ENCODE measurements around the gene PAWR. TPM values are rescaled to one million over a fixed set of nuclear protein-coding genes. Genes with fewer than 3 reads are reported as not detected.

Gene PAWR
- total RNA-seq, 3 donors from 2014 or later, result 17.0 to 155 (median 101) TPM

DNA sequence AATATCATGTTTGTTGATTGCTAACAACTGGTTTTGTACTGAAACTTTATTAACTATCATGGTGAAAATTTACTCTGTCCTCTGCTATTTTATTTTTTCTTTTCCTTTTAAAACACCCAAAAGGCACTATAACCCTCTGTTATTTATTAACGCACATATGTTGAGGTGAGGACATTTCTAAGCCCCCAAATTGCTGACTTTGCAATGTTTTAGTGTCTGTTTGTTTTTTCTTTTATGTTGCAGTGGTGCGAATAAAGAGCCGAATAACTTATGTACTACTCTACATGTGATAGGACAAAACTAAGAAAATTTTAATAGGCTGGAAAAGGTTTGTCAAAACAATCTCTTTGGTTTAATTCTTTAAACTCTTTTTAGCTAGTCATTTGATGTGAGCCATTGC lies 24.5 kb upstream of the PAWR start:
- H3K4me3 ChIP-seq, result no peak overlapping the region
- no peaks in the 10 kb centered on the region for H3K4me1 ChIP-seq
- intact Hi-C loops (cut with DNase I; ENCODE audit: low total_unique reads), result no loop called here
- no peak for DNase-seq (ENCODE audit: low spot score in 2 of 2)
- H3K36me3 ChIP-seq, result no peaks in the 10 kb centered on the region
- H3K27ac ChIP-seq, result no peak overlapping the region
- no peak for TF ChIP-seq POLR2A (IDR thresholded peaks at IDR 0.05)
- no peak for TF ChIP-seq POLR2AphosphoS5 (IDR thresholded peaks at IDR 0.05)
- TF ChIP-seq, protein P1, sequence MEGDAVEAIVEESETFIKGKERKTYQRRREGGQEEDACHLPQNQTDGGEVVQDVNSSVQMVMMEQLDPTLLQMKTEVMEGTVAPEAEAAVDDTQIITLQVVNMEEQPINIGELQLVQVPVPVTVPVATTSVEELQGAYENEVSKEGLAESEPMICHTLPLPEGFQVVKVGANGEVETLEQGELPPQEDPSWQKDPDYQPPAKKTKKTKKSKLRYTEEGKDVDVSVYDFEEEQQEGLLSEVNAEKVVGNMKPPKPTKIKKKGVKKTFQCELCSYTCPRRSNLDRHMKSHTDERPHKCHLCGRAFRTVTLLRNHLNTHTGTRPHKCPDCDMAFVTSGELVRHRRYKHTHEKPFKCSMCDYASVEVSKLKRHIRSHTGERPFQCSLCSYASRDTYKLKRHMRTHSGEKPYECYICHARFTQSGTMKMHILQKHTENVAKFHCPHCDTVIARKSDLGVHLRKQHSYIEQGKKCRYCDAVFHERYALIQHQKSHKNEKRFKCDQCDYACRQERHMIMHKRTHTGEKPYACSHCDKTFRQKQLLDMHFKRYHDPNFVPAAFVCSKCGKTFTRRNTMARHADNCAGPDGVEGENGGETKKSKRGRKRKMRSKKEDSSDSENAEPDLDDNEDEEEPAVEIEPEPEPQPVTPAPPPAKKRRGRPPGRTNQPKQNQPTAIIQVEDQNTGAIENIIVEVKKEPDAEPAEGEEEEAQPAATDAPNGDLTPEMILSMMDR (IDR thresholded peaks at IDR 0.05), result no peak
- H3K27me3 ChIP-seq, result no peaks in the 10 kb centered on the region
- peaks cover 0 to 6% of the 10 kb centered on the region in 2 donors for H3K9me3 ChIP-seq

GRCh38 chr12:79710707-79711483 lies 20.1 kb upstream of the PAWR start:
- H3K4me1 ChIP-seq, result no peaks in the 10 kb centered on the region
- H3K36me3 ChIP-seq, result no peaks in the 10 kb centered on the region
- peaks cover 0 to 6% of the 10 kb centered on the region in 2 donors for H3K9me3 ChIP-seq
- DNase-seq (ENCODE audit: low spot score in 2 of 2), result no peak
- no peaks in the 10 kb centered on the region for H3K27me3 ChIP-seq
- H3K27ac ChIP-seq, result no peak overlapping the region
- TF ChIP-seq POLR2AphosphoS5 (IDR thresholded peaks at IDR 0.05) (no peak), POLR2A (IDR thresholded peaks at IDR 0.05) (no peak)
- TF ChIP-seq, protein P1 (IDR thresholded peaks at IDR 0.05), result no peak
- H3K4me3 ChIP-seq, result no peak overlapping the region
- intact Hi-C loops (cut with DNase I; ENCODE audit: low total_unique reads), result no loop called here

- intact Hi-C loops (cut with DNase I; ENCODE audit: low total_unique reads), result no loop called here
- Histone ChIP-seq H3K4me1 (no peaks in the 10 kb centered on the region), H3K9me3 (peaks cover 0 to 6% of the 10 kb centered on the region in 2 donors), H3K27ac (no peak overlapping the region), H3K36me3 (no peaks in the 10 kb centered on the region), H3K27me3 (no peaks in the 10 kb centered on the region), H3K4me3 (no peak overlapping the region)
- TF ChIP-seq, protein P1 (IDR thresholded peaks at IDR 0.05), result no peak
- no peak for TF ChIP-seq POLR2A (IDR thresholded peaks at IDR 0.05)
- TF ChIP-seq POLR2AphosphoS5 (IDR thresholded peaks at IDR 0.05), result no peak
- no peak for DNase-seq (ENCODE audit: low spot score in 2 of 2)
Measured at GRCh38 chr12:79707830-79708229, 17.1 kb upstream of the PAWR start.

DNA sequence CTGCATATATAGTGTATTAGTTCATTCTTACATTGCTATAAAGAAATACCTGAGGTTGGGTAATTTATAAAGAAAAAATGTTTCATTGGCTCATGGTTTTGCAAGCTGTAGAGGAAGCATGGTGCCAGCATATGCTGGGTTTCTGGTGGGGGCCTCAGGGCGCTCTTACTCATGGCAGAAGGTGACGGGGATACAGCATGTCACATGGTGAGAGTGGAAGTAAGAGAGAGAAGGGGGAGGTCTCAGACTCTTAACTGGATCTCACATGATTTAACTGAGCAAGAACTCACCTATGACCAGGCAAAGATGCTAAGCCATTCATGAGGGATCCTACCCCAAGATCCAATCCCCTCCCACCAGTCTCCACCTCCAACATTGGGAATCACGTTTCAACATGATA lies 15.9 kb upstream of the PAWR start:
- no peak overlapping the region for H3K4me3 ChIP-seq
- intact Hi-C loops (cut with DNase I; ENCODE audit: low total_unique reads), result no loop called here
- H3K27ac ChIP-seq, result no peak overlapping the region
- peaks cover 0 to 6% of the 10 kb centered on the region in 2 donors for H3K9me3 ChIP-seq
- no peaks in the 10 kb centered on the region for H3K4me1 ChIP-seq
- no peak for TF ChIP-seq POLR2A (IDR thresholded peaks at IDR 0.05)
- TF ChIP-seq, protein P1 (IDR thresholded peaks at IDR 0.05), result no peak
- no peak for TF ChIP-seq POLR2AphosphoS5 (IDR thresholded peaks at IDR 0.05)
- H3K36me3 ChIP-seq, result no peaks in the 10 kb centered on the region
- no peaks in the 10 kb centered on the region for H3K27me3 ChIP-seq
- no peak for DNase-seq (ENCODE audit: low spot score in 2 of 2)

GRCh38 chr12:79706156-79706555 lies 15.4 kb upstream of the PAWR start:
- Histone ChIP-seq H3K27me3 (no peaks in the 10 kb centered on the region), H3K27ac (no peak overlapping the region), H3K36me3 (no peaks in the 10 kb centered on the region), H3K4me1 (no peaks in the 10 kb centered on the region), H3K4me3 (no peak overlapping the region), H3K9me3 (peaks cover 0 to 6% of the 10 kb centered on the region in 2 donors)
- TF ChIP-seq, protein P1 (IDR thresholded peaks at IDR 0.05), result no peak
- TF ChIP-seq POLR2AphosphoS5 (IDR thresholded peaks at IDR 0.05) (no peak), POLR2A (IDR thresholded peaks at IDR 0.05) (no peak)
- DNase-seq (ENCODE audit: low spot score in 2 of 2), result no peak
- intact Hi-C loops (cut with DNase I; ENCODE audit: low total_unique reads), result no loop called here

All from breast epithelium (tissue), 4 donors.